Measurements from ENCODE around the gene KCNJ10. TPM values are rescaled to one million over a fixed set of nuclear protein-coding genes. Genes with fewer than 3 reads are reported as not detected.

The KCNJ10 gene
- total and polyA plus RNA-seq, 2 donors (not counting 3 experiments of a cell fraction or from before 2014, with no cell fraction given), result not detected

DNA sequence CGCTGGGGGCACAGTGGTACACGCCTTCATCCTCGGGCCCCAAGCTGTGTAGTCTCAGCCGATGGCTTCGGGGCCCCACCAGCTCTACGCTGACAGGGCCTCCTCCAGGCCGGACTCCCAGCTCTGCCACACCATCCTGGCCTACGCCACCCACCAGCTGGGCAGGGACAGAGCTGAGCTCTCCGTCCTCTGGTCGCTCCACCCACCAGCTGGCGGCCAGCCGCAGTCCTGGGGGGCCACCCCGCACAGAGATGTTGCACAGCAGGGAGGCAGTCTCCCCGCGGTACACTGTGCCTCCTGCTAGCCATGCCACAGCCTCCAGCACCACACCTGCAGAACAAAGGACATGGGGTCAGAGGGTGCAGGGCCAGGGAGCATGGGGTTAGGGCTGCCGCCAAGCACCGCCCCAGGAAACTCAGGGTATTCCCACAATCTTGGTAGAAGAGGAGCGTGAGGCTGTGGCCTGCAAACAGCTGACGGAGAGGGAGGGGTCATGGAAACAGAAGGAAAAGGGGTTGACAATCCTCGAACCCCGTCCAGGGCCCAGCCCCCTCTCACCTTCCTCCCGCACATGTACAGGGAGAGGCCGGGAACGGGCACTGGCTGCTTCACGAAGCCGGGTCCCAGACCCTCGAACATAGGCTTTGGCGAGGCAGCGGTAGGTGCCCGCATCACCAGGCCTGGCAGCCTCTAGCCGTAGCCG is 22.6 kb upstream of the KCNJ10 start:
- Histone ChIP-seq H3K27ac (ENCODE audit: insufficient read depth, low read depth, low read length) (no peak overlapping the region), H3K4me1 (ENCODE audit: control insufficient read depth, extremely low read depth, insufficient read depth, low read length) (no peaks in the 10 kb centered on the region), H3K4me2 (ENCODE audit: insufficient read depth, low read length) (no peak overlapping the region), H2AFZ (ENCODE audit: low read depth, low read length) (no peak overlapping the region), H3K9me3 (replicated peaks; ENCODE audit: control insufficient read depth, insufficient read depth, low read length) (no peaks in the 10 kb centered on the region), H3K9ac (replicated peaks; ENCODE audit: extremely low read depth, insufficient read depth, low read length) (no peak overlapping the region), H3K4me3 (replicated peaks in 1 of 3; ENCODE audit: insufficient read depth in 1 of 3, low read depth in 1 of 3, low read length in 3 of 3) (no peak overlapping the region), H3K27me3 (ENCODE audit: control insufficient read depth in 2 of 2, insufficient read depth in 2 of 2, low read length in 2 of 2) (no peaks in the 10 kb centered on the region), H3K9me1 (replicated peaks; ENCODE audit: control insufficient read depth, extremely low read depth, insufficient read depth, low read length) (no peaks in the 10 kb centered on the region), H4K20me1 (replicated peaks; ENCODE audit: control insufficient read depth, extremely low read depth, insufficient read depth, low read length) (no peaks in the 10 kb centered on the region), H3K36me3 (ENCODE audit: control insufficient read depth in 2 of 2, extremely low read depth in 1 of 2, insufficient read depth in 2 of 2, low read length in 2 of 2) (no peaks in the 10 kb centered on the region), H3K79me2 (ENCODE audit: control insufficient read depth, insufficient read depth, low read length) (no peaks in the 10 kb centered on the region)
- no peak for TF ChIP-seq POLR2AphosphoS5 (IDR thresholded peaks at IDR 0.05; ENCODE audit: insufficient read depth, low read depth, low read length)
- TF ChIP-seq, protein P1, sequence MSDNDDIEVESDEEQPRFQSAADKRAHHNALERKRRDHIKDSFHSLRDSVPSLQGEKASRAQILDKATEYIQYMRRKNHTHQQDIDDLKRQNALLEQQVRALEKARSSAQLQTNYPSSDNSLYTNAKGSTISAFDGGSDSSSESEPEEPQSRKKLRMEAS (IDR thresholded peaks at IDR 0.05; ENCODE audit: insufficient read depth, insufficient read length), result no peak
- DNase-seq (ENCODE audit: low read depth, low spot score), result no peak
- no peak for FAIRE-seq
- ChIA-PET POLR2A (no interaction called here), CTCF (interaction anchor here (1.4 kb wide), 1 partner anchor 14 kb away, joined by 8 read pairs; no protein-coding TSS in a partner anchor)
- BruUV-seq (replicated peaks), result no TSS peak
- dilution Hi-C loops (cut with MboI; ENCODE audit: extremely low pct_ligation_motif_present, low sequenced_read_pairs), result no loop called here
- intact Hi-C loops (cut with micrococcal nuclease), result no loop called here

- no peak overlapping the region for H2AFZ ChIP-seq (ENCODE audit: low read depth, low read length)
- no peak overlapping the region for H3K27ac ChIP-seq (ENCODE audit: insufficient read depth, low read depth, low read length)
- H3K27me3 ChIP-seq (ENCODE audit: control insufficient read depth in 2 of 2, insufficient read depth in 2 of 2, low read length in 2 of 2), result peaks cover 0 to 2% of the 10 kb centered on the region in 2 experiments
- no peaks in the 10 kb centered on the region for H3K4me1 ChIP-seq (ENCODE audit: control insufficient read depth, extremely low read depth, insufficient read depth, low read length)
- dilution Hi-C loops (cut with MboI; ENCODE audit: extremely low pct_ligation_motif_present, low sequenced_read_pairs), result no loop called here
- H4K20me1 ChIP-seq (replicated peaks; ENCODE audit: control insufficient read depth, extremely low read depth, insufficient read depth, low read length), result no peaks in the 10 kb centered on the region
- no peak for DNase-seq (ENCODE audit: low read depth, low spot score)
- no peak overlapping the region for H3K9ac ChIP-seq (replicated peaks; ENCODE audit: extremely low read depth, insufficient read depth, low read length)
- no peak overlapping the region for H3K4me2 ChIP-seq (ENCODE audit: insufficient read depth, low read length)
- FAIRE-seq, result no peak
- H3K9me1 ChIP-seq (replicated peaks; ENCODE audit: control insufficient read depth, extremely low read depth, insufficient read depth, low read length), result no peaks in the 10 kb centered on the region
- no TSS peak for BruUV-seq (replicated peaks)
- H3K36me3 ChIP-seq (ENCODE audit: control insufficient read depth in 2 of 2, extremely low read depth in 1 of 2, insufficient read depth in 2 of 2, low read length in 2 of 2), result no peaks in the 10 kb centered on the region
- TF ChIP-seq MYC (IDR thresholded peaks at IDR 0.05; ENCODE audit: low read depth, low read length) (no peak), POLR2A (IDR thresholded peaks at IDR 0.05; ENCODE audit: low read depth, low read length) (no peak), EZH2 (IDR thresholded peaks at IDR 0.05; ENCODE audit: borderline replicate concordance, low read depth, low read length, severe bottlenecking) (no peak), FOS (IDR thresholded peaks at IDR 0.05; ENCODE audit: borderline replicate concordance, insufficient read depth, low read length) (no peak), POLR2AphosphoS5 (IDR thresholded peaks at IDR 0.05; ENCODE audit: insufficient read depth, low read depth, low read length) (no peak), JUN (IDR thresholded peaks at IDR 0.05; ENCODE audit: borderline replicate concordance, insufficient read depth, insufficient read length, low read depth) (no peak), GATA2 (IDR thresholded peaks at IDR 0.05; ENCODE audit: insufficient read depth, insufficient read length, low read depth, low read length) (no peak)
- TF ChIP-seq, protein P1 (IDR thresholded peaks at IDR 0.05; ENCODE audit: insufficient read depth, insufficient read length), result no peak
- TF ChIP-seq, protein P2, sequence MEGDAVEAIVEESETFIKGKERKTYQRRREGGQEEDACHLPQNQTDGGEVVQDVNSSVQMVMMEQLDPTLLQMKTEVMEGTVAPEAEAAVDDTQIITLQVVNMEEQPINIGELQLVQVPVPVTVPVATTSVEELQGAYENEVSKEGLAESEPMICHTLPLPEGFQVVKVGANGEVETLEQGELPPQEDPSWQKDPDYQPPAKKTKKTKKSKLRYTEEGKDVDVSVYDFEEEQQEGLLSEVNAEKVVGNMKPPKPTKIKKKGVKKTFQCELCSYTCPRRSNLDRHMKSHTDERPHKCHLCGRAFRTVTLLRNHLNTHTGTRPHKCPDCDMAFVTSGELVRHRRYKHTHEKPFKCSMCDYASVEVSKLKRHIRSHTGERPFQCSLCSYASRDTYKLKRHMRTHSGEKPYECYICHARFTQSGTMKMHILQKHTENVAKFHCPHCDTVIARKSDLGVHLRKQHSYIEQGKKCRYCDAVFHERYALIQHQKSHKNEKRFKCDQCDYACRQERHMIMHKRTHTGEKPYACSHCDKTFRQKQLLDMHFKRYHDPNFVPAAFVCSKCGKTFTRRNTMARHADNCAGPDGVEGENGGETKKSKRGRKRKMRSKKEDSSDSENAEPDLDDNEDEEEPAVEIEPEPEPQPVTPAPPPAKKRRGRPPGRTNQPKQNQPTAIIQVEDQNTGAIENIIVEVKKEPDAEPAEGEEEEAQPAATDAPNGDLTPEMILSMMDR (IDR thresholded peaks at IDR 0.05; ENCODE audit: extremely low read depth in 1 of 2, insufficient read depth in 1 of 2, low read depth in 1 of 2, low read length in 2 of 2), result no peak
- intact Hi-C loops (cut with micrococcal nuclease), result no loop called here
- no peaks in the 10 kb centered on the region for H3K9me3 ChIP-seq (replicated peaks; ENCODE audit: control insufficient read depth, insufficient read depth, low read length)
- ChIA-PET POLR2A (no interaction called here), CTCF (interaction anchor here (1.2 to 1.4 kb wide), 2 partner anchors 10 to 13 kb away, joined by 4 to 8 read pairs; no protein-coding TSS in a partner anchor)
- H3K4me3 ChIP-seq (replicated peaks in 1 of 3; ENCODE audit: insufficient read depth in 1 of 3, low read depth in 1 of 3, low read length in 3 of 3), result no peak overlapping the region
- H3K79me2 ChIP-seq (ENCODE audit: control insufficient read depth, insufficient read depth, low read length), result no peaks in the 10 kb centered on the region
These were observed 21.8 kb upstream of the KCNJ10 start for GRCh38 chr1:160091666-160092223.

All from endothelial cell of umbilical vein (primary cell).